Kidney (tissue), 14 donors: Measurements from ENCODE around the gene GATA3. TPM values are rescaled to one million over a fixed set of nuclear protein-coding genes. Genes with fewer than 3 reads are reported as not detected.

Experiments
- DNase-seq, 5 donors: peaks; one replicate each; pipeline ENCODE4 v3.0.0-alpha.2; 2013 to 2020
- FAIRE-seq: peaks from 2 replicates; lab custom pipeline; 2012; peaks lifted over from hg19 to GRCh38; lab: Jason Lieb, UNC
- H3K27ac ChIP-seq, 2 donors: one replicate each; pipeline ENCODE4 v1.7.0; 2013; ENCODE audit warnings: low read depth in 2 of 2, low read length in 2 of 2, inconsistent platforms in 1 of 2
- H3K27me3 ChIP-seq: one replicate; pipeline ENCODE4 v1.7.1; 2013; ENCODE audit warnings: low read length, inconsistent platforms; ENCODE audit not compliant: control insufficient read depth, insufficient read depth
- H3K36me3 ChIP-seq, 3 donors: one replicate each; pipeline versions ENCODE4 v1.7.0 to v1.7.1; 2013; ENCODE audit warnings: low read length in 3 of 3, control low read depth in 1 of 3, inconsistent platforms in 1 of 3; ENCODE audit not compliant: insufficient read depth in 3 of 3, control insufficient read depth in 2 of 3
- H3K4me1 ChIP-seq, 3 donors: one replicate each; pipeline versions ENCODE4 v1.7.0 to v1.7.1; 2013; ENCODE audit warnings: low read length in 3 of 3, inconsistent platforms in 1 of 3, low read depth in 1 of 3; ENCODE audit not compliant: control insufficient read depth in 2 of 3, insufficient read depth in 2 of 3
- H3K4me3 ChIP-seq, 3 donors: one replicate each; pipeline versions ENCODE4 v1.7.0 to v1.8.1; 2013; ENCODE audit warnings: low read length in 3 of 3, control low read depth in 1 of 3, inconsistent platforms in 1 of 3
- H3K9ac ChIP-seq, 3 donors: one replicate each; pipeline versions ENCODE4 v1.7.0 to v1.7.1; 2013; ENCODE audit warnings: low read length in 3 of 3, control low read depth in 1 of 3, inconsistent platforms in 1 of 3
- H3K9me3 ChIP-seq, 3 donors: one replicate each; pipeline versions ENCODE4 v1.7.0 to v1.7.1; 2013; ENCODE audit warnings: low read length in 3 of 3, control low read depth in 1 of 3, inconsistent platforms in 1 of 3; ENCODE audit not compliant: control insufficient read depth in 2 of 3, insufficient read depth in 1 of 3
- intact Hi-C: fragments of 100-400 bp; cut with DNase I; formaldehyde crosslinking; loops from one replicate; pipeline ENCODE4 v1.11.1; 2022
- polyA plus RNA-seq: library from polyadenylated mRNA; stranded (reverse); fragments of 350-450 nt; fragmentation: Illumina TruSeq; extraction: RNeasy Lipid Tissue Mini Kit (QIAGEN cat#74804); gene quantifications from one replicate; pipeline ENCODE4 v1.2.3, GENCODE V29; 2014; ENCODE audit warnings: low read depth, low replicate concordance; ENCODE audit not compliant: insufficient read depth
- total RNA-seq: library from RNA; stranded (reverse); fragmentation: NEBNext Ultra II Directional; extraction: Animal tissue kit (Norgen Biotek cat#: 25700); gene quantifications from one replicate; pipeline ENCODE4 v1.2.1, GENCODE V29; 2021
- TF ChIP-seq, protein P1 (sequence below): IDR thresholded peaks from 3 replicates; pipeline ENCODE4 v1.5.1; 2012; ENCODE audit warnings: mild to moderate bottlenecking, moderate library complexity, borderline replicate concordance; ENCODE audit not compliant: insufficient read depth; ENCODE audit errors: extremely low read depth
- donor health status: control.
- donor health status: control.
- donor health status: control.
- donor health status: control.
- donor health status: control.
- donor health status: DM: yes; HTN: yes; CAD: no.
- donor health status: Normal renal cell carcinoma (clear cell type).

Gene GATA3
- total and polyA plus RNA-seq, 2 donors from 2014 or later = 23.5 to 45.9 TPM

DNA sequence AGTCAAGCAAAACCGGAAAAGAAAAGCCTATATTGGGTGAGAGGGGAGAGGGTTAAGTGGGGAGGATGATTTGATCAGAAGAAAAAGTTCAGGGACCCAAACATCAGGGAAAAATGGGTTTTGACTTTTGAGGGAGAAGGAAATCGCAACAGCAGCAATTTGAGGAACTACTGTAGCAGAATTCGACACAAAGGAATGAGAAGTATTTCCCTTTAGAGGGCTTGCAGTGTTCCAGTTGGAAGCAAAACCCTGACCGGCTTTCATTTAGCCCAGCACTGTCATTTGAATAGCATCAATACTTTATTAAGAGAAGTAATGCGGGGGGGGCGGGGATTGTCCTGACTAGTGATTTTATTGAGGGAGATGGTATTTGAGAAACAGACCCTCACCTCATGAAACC lies 37.2 kb upstream of the GATA3 start:
- DNase-seq (peak in 2 of 5 donors; percentile 54 to 70), FAIRE-seq (no peak)
- TF ChIP-seq, protein P1, sequence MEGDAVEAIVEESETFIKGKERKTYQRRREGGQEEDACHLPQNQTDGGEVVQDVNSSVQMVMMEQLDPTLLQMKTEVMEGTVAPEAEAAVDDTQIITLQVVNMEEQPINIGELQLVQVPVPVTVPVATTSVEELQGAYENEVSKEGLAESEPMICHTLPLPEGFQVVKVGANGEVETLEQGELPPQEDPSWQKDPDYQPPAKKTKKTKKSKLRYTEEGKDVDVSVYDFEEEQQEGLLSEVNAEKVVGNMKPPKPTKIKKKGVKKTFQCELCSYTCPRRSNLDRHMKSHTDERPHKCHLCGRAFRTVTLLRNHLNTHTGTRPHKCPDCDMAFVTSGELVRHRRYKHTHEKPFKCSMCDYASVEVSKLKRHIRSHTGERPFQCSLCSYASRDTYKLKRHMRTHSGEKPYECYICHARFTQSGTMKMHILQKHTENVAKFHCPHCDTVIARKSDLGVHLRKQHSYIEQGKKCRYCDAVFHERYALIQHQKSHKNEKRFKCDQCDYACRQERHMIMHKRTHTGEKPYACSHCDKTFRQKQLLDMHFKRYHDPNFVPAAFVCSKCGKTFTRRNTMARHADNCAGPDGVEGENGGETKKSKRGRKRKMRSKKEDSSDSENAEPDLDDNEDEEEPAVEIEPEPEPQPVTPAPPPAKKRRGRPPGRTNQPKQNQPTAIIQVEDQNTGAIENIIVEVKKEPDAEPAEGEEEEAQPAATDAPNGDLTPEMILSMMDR = no peak
- intact Hi-C loops = no loop called here
- Histone ChIP-seq H3K36me3 (peaks cover 0 to 2% (median 0%) of the 10 kb centered on the region in 3 donors), H3K4me1 (no peaks in the 10 kb centered on the region), H3K9me3 (no peaks in the 10 kb centered on the region), H3K4me3 (peak overlapping the region in 1 of 3 donors; percentile 9), H3K9ac (no peak overlapping the region), H3K27ac (peak overlapping the region in 1 of 2 donors; percentile 32), H3K27me3 (no peaks in the 10 kb centered on the region)

DNA sequence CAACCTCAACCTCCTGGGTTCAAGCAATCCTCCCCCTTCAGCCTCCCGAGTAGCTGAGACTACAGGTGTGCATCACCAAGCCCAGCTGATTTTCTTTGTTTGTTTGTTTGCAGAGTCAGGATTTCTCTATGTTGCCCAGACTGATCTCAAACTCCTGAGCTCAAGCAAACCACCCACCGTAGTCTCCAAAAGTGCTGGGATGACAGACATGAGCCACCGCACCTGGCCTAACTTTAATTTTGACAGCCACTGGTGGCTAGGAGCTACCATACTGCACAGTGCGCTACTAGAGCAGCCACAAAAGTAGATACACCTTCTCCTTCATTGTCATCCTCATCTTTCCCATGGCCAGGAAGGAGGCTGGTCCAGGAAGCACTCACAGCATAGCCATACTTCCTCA lies 31.2 kb upstream of the GATA3 start:
- no peaks in the 10 kb centered on the region for H3K36me3 ChIP-seq
- H3K4me1 ChIP-seq = no peaks in the 10 kb centered on the region
- no peaks in the 10 kb centered on the region for H3K9me3 ChIP-seq
- TF ChIP-seq, protein P1 = no peak
- H3K27ac ChIP-seq = no peak overlapping the region
- DNase-seq = no peak
- H3K9ac ChIP-seq = no peak overlapping the region
- intact Hi-C loops = no loop called here
- no peak overlapping the region for H3K4me3 ChIP-seq
- no peak for FAIRE-seq
- no peaks in the 10 kb centered on the region for H3K27me3 ChIP-seq

DNA sequence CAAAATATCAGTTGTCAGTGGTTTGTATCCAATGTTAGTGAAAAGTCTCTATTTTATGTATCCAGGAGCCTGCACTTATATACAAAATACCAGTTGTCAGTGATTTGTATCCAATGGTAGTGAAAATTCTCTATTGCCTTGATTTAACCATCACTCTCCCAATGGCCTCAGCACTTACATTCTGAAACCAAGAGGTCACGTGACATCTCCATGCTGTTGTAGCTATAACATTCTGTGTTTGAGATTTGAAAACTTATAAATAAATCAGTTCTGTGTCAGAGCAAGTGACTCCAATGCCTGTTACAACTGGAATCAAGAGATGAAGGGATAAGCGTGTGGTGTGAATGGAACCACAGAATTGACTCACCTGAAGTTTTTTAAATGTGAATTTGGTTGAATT lies 30.6 kb upstream of the GATA3 start:
- intact Hi-C loops = no loop called here
- Histone ChIP-seq H3K27ac (no peak overlapping the region), H3K27me3 (no peaks in the 10 kb centered on the region), H3K4me1 (no peaks in the 10 kb centered on the region), H3K9me3 (no peaks in the 10 kb centered on the region), H3K4me3 (no peak overlapping the region), H3K9ac (no peak overlapping the region), H3K36me3 (no peaks in the 10 kb centered on the region)
- DNase-seq (no peak), FAIRE-seq (no peak)
- TF ChIP-seq, protein P1 = no peak
